IMR-90 (cell line): ENCODE measurements around the gene GOLIM4. TPM values are rescaled to one million over a fixed set of nuclear protein-coding genes. Genes with fewer than 3 reads are reported as not detected.

Experiments
- ATAC-seq: fragments of 200-7000 bp; cut with Tn5 transposase; 2 replicates; pipeline ENCODE4 v1.9.1; 2020; ENCODE audit warnings: low read depth, mild to moderate bottlenecking, moderate library complexity
- BruUV-seq: library from RNA; stranded (reverse); fragments of 400-500 nt; replicated peaks from 2 replicates; lab custom pipeline; 2021; lab: Mats Ljungman, UMichigan
- CTCF ChIA-PET: fragments of 300-600 bp; formaldehyde crosslinking; extraction: SDS; loops from one replicate; lab custom pipeline; 2021; ENCODE audit warnings: antibody characterized with exemption; lab: Yijun Ruan, JAX
- POLR2A ChIA-PET: fragments of 300-600 bp; sonication (Branson Sonifier 250); formaldehyde crosslinking; loops from one replicate; lab custom pipeline; 2022; ENCODE audit warnings: antibody characterized with exemption; ENCODE audit not compliant: unreplicated experiment; lab: Charles Lee
- DNase-seq: peaks from one replicate; pipeline ENCODE4 v3.0.0; 2013
- H2AFZ ChIP-seq: replicated peaks from 2 replicates; pipeline ENCODE3; 2013; ENCODE audit warnings: low read length, mild to moderate bottlenecking; ENCODE audit not compliant: poor library complexity
- H2AK5ac ChIP-seq: 2 replicates; pipeline ENCODE4 v1.6.1; 2013; ENCODE audit warnings: low read depth, low read length, inconsistent platforms
- H2AK9ac ChIP-seq: replicated peaks from 2 replicates; pipeline ENCODE3; 2013; ENCODE audit warnings: mild to moderate bottlenecking, low read depth, low read length, moderate library complexity; ENCODE audit not compliant: poor library complexity
- H2BK120ac ChIP-seq: 2 replicates; pipeline ENCODE4 v1.6.1; 2013; ENCODE audit warnings: low read depth, low read length, inconsistent platforms
- H2BK15ac ChIP-seq: 3 replicates; pipeline ENCODE4 v1.6.1; 2013; ENCODE audit warnings: low read depth, low read length, inconsistent platforms
- H2BK20ac ChIP-seq: 2 replicates; pipeline ENCODE4 v1.6.1; 2013; ENCODE audit warnings: low read depth, mild to moderate bottlenecking, inconsistent platforms, low read length, moderate library complexity
- H2BK5ac ChIP-seq: 2 replicates; pipeline ENCODE4 v1.6.1; 2013; ENCODE audit warnings: mild to moderate bottlenecking, low read depth, low read length, inconsistent platforms; ENCODE audit not compliant: poor library complexity, severe bottlenecking
- H3K14ac ChIP-seq: replicated peaks from 2 replicates; pipeline ENCODE4 v1.6.1; 2013; ENCODE audit warnings: low read depth, low read length, inconsistent platforms
- H3K18ac ChIP-seq: 2 replicates; pipeline ENCODE4 v1.6.1; 2013; ENCODE audit warnings: low read depth, low read length, control low read depth
- H3K23ac ChIP-seq: 2 replicates; pipeline ENCODE4 v1.6.1; 2013; ENCODE audit warnings: low read depth, low read length, inconsistent platforms
- H3K27ac ChIP-seq: 2 replicates; pipeline ENCODE4 v1.5.1; 2013; ENCODE audit warnings: mild to moderate bottlenecking, control low read depth, low read length; ENCODE audit not compliant: insufficient read depth
- H3K27me3 ChIP-seq: 2 replicates; pipeline ENCODE4 v1.6.1; 2013; ENCODE audit warnings: low read length; ENCODE audit not compliant: control insufficient read depth, insufficient read depth
- H3K36me3 ChIP-seq: 2 replicates; pipeline ENCODE4 v1.6.1; 2013; ENCODE audit warnings: low read length, mixed read lengths; ENCODE audit not compliant: control insufficient read depth, insufficient read depth
- H3K4ac ChIP-seq: 2 replicates; pipeline ENCODE4 v1.6.1; 2013; ENCODE audit warnings: low read depth, low read length, inconsistent platforms
- H3K4me1 ChIP-seq: 2 replicates; pipeline ENCODE4 v1.6.1; 2013; ENCODE audit warnings: low read length, mixed read lengths; ENCODE audit not compliant: control insufficient read depth, insufficient read depth
- H3K4me2 ChIP-seq: 2 replicates; pipeline ENCODE4 v1.6.1; 2013; ENCODE audit warnings: low read depth, mild to moderate bottlenecking, control low read depth, low read length, moderate library complexity
- H3K4me3 ChIP-seq: 2 replicates; pipeline ENCODE4 v1.5.1; 2013; ENCODE audit warnings: low read depth, mild to moderate bottlenecking, control low read depth, low read length, moderate library complexity; ENCODE audit not compliant: insufficient read depth
- H3K56ac ChIP-seq: 2 replicates; pipeline ENCODE4 v1.6.1; 2013; ENCODE audit warnings: low read length, inconsistent platforms; ENCODE audit not compliant: insufficient read depth; ENCODE audit errors: extremely low read depth
- H3K79me1 ChIP-seq, 2 experiments: 2 replicates each; pipeline ENCODE4 v1.6.1; 2013; ENCODE audit warnings: low read length in 2 of 2, inconsistent platforms in 1 of 2, low read depth in 1 of 2
- H3K9ac ChIP-seq: 2 replicates; pipeline ENCODE4 v1.6.1; 2013; ENCODE audit warnings: low read depth, low read length, control low read depth
- H3K9me1 ChIP-seq: 2 replicates; pipeline ENCODE4 v1.6.1; 2013; ENCODE audit warnings: low read length, inconsistent platforms; ENCODE audit not compliant: insufficient read depth
- H3K9me3 ChIP-seq: 2 replicates; pipeline ENCODE4 v1.6.1; 2013; ENCODE audit warnings: low read length; ENCODE audit not compliant: control insufficient read depth, insufficient read depth
- H4K20me1 ChIP-seq: 2 replicates; pipeline ENCODE4 v1.6.1; 2013; ENCODE audit warnings: low read length, inconsistent platforms; ENCODE audit not compliant: insufficient read depth
- H4K5ac ChIP-seq: 2 replicates; pipeline ENCODE4 v1.6.1; 2013; ENCODE audit warnings: mild to moderate bottlenecking, low read depth, low read length, control low read depth
- H4K8ac ChIP-seq, 2 experiments: 2 replicates each; pipeline ENCODE4 v1.6.1; 2013; ENCODE audit warnings: low read depth in 2 of 2, low read length in 2 of 2, control low read depth in 1 of 2, inconsistent platforms in 1 of 2
- H4K91ac ChIP-seq: 2 replicates; pipeline ENCODE4 v1.6.1; 2013; ENCODE audit warnings: low read depth, low read length, inconsistent platforms; ENCODE audit not compliant: insufficient read depth
- BHLHE40 ChIP-seq: fragments of 150-350 bp; IDR thresholded peaks from 2 replicates; pipeline ENCODE4 v1.6.1; 2016; ENCODE audit warnings: mild to moderate bottlenecking, low read depth, low read length
- CEBPB ChIP-seq: IDR thresholded peaks from 2 replicates; pipeline ENCODE4 v1.6.1; 2012; ENCODE audit warnings: low read depth, low read length, improper control_type of control experiment
- ELK1 ChIP-seq: fragments of 150-350 bp; IDR thresholded peaks from 2 replicates; pipeline ENCODE4 v1.6.1; 2016; ENCODE audit warnings: low read depth, mild to moderate bottlenecking, low read length, moderate library complexity, borderline replicate concordance
- MAZ ChIP-seq: IDR thresholded peaks from 2 replicates; pipeline ENCODE4 v1.6.1; 2012; ENCODE audit warnings: low read depth, mild to moderate bottlenecking, low read length, improper control_type of control experiment, moderate library complexity, borderline replicate concordance
- WGBS, 2 experiments: methylation state at CpG; one replicate each; pipeline versions ENCODE4 v1.1.5 to v1.1.7; 2013; ENCODE audit warnings: missing lambda C conversion rate in 2 of 2; ENCODE audit not compliant: insufficient read length in 1 of 2; ENCODE audit errors: extremely low coverage in 2 of 2; 5-methylcytosine and 5-hydroxymethylcytosine counted together
- dilution Hi-C: fragments of 300-500 bp; cut with HindIII; formaldehyde crosslinking; loops from one replicate; pipeline ENCODE4 v1.14.3; 2018; ENCODE audit warnings: low sequenced_read_pairs; ENCODE audit not compliant: unreplicated experiment
- in situ Hi-C: fragments of 300-500 bp; cut with MboI; formaldehyde crosslinking; loops from 3 replicates; pipeline ENCODE4 v1.14.3; 2019; ENCODE audit warnings: low sequenced_read_pairs, inconsistent platforms, mixed read lengths
- intact Hi-C: fragments of 100-400 bp; cut with micrococcal nuclease; formaldehyde crosslinking; loops from 2 replicates; pipeline ENCODE4 v1.10.0; 2022
- polyA plus RNA-seq, 3 experiments: library from polyadenylated mRNA; depleted of rRNA; stranded (reverse); fragments of >200 nt; gene quantifications; 2 replicates each; pipeline ENCODE4 v1.2.3, GENCODE V29; 2012; ENCODE audit warnings: low replicate concordance in 1 of 3
- total RNA-seq: library from RNA; depleted of rRNA; stranded (reverse); fragments of >200 nt; gene quantifications from 2 replicates; pipeline ENCODE4 v1.2.3, GENCODE V29; 2012

Gene GOLIM4
- total and polyA plus RNA-seq, 2 of the 4 experiments (the other 2 are of a cell fraction): 44.6 to 71.2 TPM

GRCh38 chr3:168139947-168140346 is 44.2 kb upstream of the GOLIM4 start:
- no peaks in the 10 kb centered on the region for H3K36me3 ChIP-seq
- no peak for TF ChIP-seq BHLHE40
- TF ChIP-seq MAZ: no peak
- no peak for TF ChIP-seq CEBPB
- TF ChIP-seq ELK1: no peak
- H2AK5ac ChIP-seq: no peak overlapping the region
- no peak overlapping the region for H3K56ac ChIP-seq
- H3K9me1 ChIP-seq: no peaks in the 10 kb centered on the region
- no peak overlapping the region for H3K9ac ChIP-seq
- DNase-seq: peak; percentile 6
- H3K14ac ChIP-seq: no peak overlapping the region
- no peaks in the 10 kb centered on the region for H4K20me1 ChIP-seq
- H3K18ac ChIP-seq: no peak overlapping the region
- no peak overlapping the region for H4K91ac ChIP-seq
- WGBS, 2 experiments: no CpG with 5 or more reads among the region's 3 CpGs
- intact Hi-C loops: loop anchor here (5.0 kb wide), 1 partner anchor 38 kb away; no protein-coding TSS in a partner anchor
- H2BK15ac ChIP-seq: no peak overlapping the region
- no peak overlapping the region for H3K27ac ChIP-seq
- H3K27me3 ChIP-seq: no peaks in the 10 kb centered on the region
- H3K23ac ChIP-seq: no peak overlapping the region
- no peaks in the 10 kb centered on the region for H3K79me1 ChIP-seq
- no peaks in the 10 kb centered on the region for H3K9me3 ChIP-seq
- 0 out of 2 replicates have a peak, but pooled peaks have one; percentile 14 for ATAC-seq
- H3K4ac ChIP-seq: no peak overlapping the region
- in situ Hi-C loops: no loop called here
- no peak overlapping the region for H2BK120ac ChIP-seq
- dilution Hi-C loops: no loop called here
- H4K8ac ChIP-seq: no peak overlapping the region
- no peak overlapping the region for H3K4me3 ChIP-seq
- H4K5ac ChIP-seq: no peak overlapping the region
- no peak overlapping the region for H2BK5ac ChIP-seq
- POLR2A ChIA-PET: no interaction called here
- no peak overlapping the region for H2AFZ ChIP-seq
- no peak overlapping the region for H3K4me2 ChIP-seq
- BruUV-seq: no TSS peak
- 0 out of 2 replicates have a peak, but pooled peaks cover 1% of the 10 kb centered on the region for H3K4me1 ChIP-seq
- CTCF ChIA-PET: interaction anchor here (1.1 kb wide), 1 partner anchor 25 kb away, joined by 4 read pairs; no protein-coding TSS in a partner anchor
- H2BK20ac ChIP-seq: no peak overlapping the region
- no peak overlapping the region for H2AK9ac ChIP-seq
